Measurements from ENCODE around the gene KLRC3. TPM values are rescaled to one million over a fixed set of nuclear protein-coding genes. Genes with fewer than 3 reads are reported as not detected.

Gene KLRC3
- total RNA-seq, 4 donors from 2014 or later, result 1.5 TPM; not detected in 3

GRCh38 chr12:10363658-10363913 lies 56.8 kb downstream of the KLRC3 start:
- H3K4me3 ChIP-seq, result peak overlapping the region; percentile 44 to 70 (median 59)
- 31 to 39% methylated on average over 4 to 5 of the region's 5 CpGs for WGBS, 2 donors
- H3K4me1 ChIP-seq, result peaks cover 9 to 67% (median 19%) of the 10 kb centered on the region in 3 donors

GRCh38 chr12:10362828-10363657 lies 57.4 kb downstream of the KLRC3 start:
- Histone ChIP-seq H3K27ac (peak overlapping the region; percentile 90 to 97 (median 94)), H3K27me3 (no peaks in the 10 kb centered on the region), H3K36me3 (no peaks in the 10 kb centered on the region), H3K9me3 (no peaks in the 10 kb centered on the region), H3K4me3 (peak overlapping the region in 3 of 4 donors; percentile 12 to 70 (median 60)), H3K4me1 (peaks cover 9 to 67% (median 19%) of the 10 kb centered on the region in 3 donors)
- WGBS, 2 donors, result 33 to 40% methylated on average over 9 of the region's 9 CpGs
- no peak for DNase-seq
- no peak for TF ChIP-seq POLR2A (IDR thresholded peaks at IDR 0.05)
- no peak for TF ChIP-seq CTCF (IDR thresholded peaks at IDR 0.05)
- intact Hi-C loops (cut with DNase I), result no loop called here

More at GRCh38 chr12:10363658-10363913, 56.8 kb downstream of the KLRC3 start:
- Histone ChIP-seq H3K36me3 (no peaks in the 10 kb centered on the region), H3K9me3 (no peaks in the 10 kb centered on the region), H3K27me3 (no peaks in the 10 kb centered on the region), H3K27ac (peak overlapping the region; percentile 90 to 97 (median 94))
- no peak for TF ChIP-seq CTCF (IDR thresholded peaks at IDR 0.05)
- no peak for TF ChIP-seq POLR2A (IDR thresholded peaks at IDR 0.05)
- no peak for DNase-seq
- intact Hi-C loops (cut with DNase I), result no loop called here

- Histone ChIP-seq H3K9me3 (no peaks in the 10 kb centered on the region), H3K36me3 (no peaks in the 10 kb centered on the region), H3K4me3 (peak overlapping the region in 3 of 4 donors; percentile 9 to 19 (median 12)), H3K27ac (peak overlapping the region; percentile 72 to 97 (median 92)), H3K27me3 (no peaks in the 10 kb centered on the region), H3K4me1 (peaks cover 9 to 67% (median 19%) of the 10 kb centered on the region in 3 donors)
- intact Hi-C loops (cut with DNase I), result no loop called here
- 35 to 60% methylated on average over 3 of the region's 3 CpGs for WGBS, 2 donors
- TF ChIP-seq CTCF (IDR thresholded peaks at IDR 0.05) (no peak), POLR2A (IDR thresholded peaks at IDR 0.05) (no peak)
- DNase-seq, result no peak
These were observed 58.1 kb downstream of the KLRC3 start for GRCh38 chr12:10362325-10362724.

Other genes starting within 250 kb of the KLRC3 start
- gene OLR1, start 248.5 kb downstream of the KLRC3 start, total RNA-seq, result 1 to 10 TPM in 1 of 4 donors, not detected in 3; 2.7 TPM
- not detected for gene TMEM52B, start 241.6 kb downstream of the KLRC3 start, total RNA-seq
- 10 to 100 TPM; 10.3 to 65.2 (median 24.5) TPM for gene GABARAPL1, start 207.7 kb downstream of the KLRC3 start, total RNA-seq
- gene KLRD1, start 112.7 kb downstream of the KLRC3 start, total RNA-seq, result 1 to 10 TPM in 3 of 4 donors, under 1 TPM in 1; 0.92 to 2.3 (median 1.6) TPM
- 10 to 100 TPM in 1 of 4 donors, 1 to 10 TPM in 2, not detected in 1; 1.6 to 10.7 (median 1.9) TPM for gene KLRK1, start 30.6 kb downstream of the KLRC3 start, total RNA-seq
- gene KLRC4, start 10.8 kb downstream of the KLRC3 start, total RNA-seq, result 1 to 10 TPM in 2 of 4 donors, not detected in 2; 1.0 to 4.2 TPM
- 1 to 10 TPM in 1 of 4 donors, under 1 TPM in 2, not detected in 1; 0.35 to 6.3 (median 0.83) TPM for gene KLRC2, start 15.4 kb upstream of the KLRC3 start, total RNA-seq
- 1 to 10 TPM in 2 of 4 donors, not detected in 2; 1.2 to 4.8 TPM for gene KLRC1, start 32.8 kb upstream of the KLRC3 start, total RNA-seq
- gene EIF2S3B, start 85.3 kb upstream of the KLRC3 start, total RNA-seq, result under 1 TPM; 0.18 to 0.50 (median 0.30) TPM
- gene MAGOHB, start 193.0 kb upstream of the KLRC3 start, total RNA-seq, result 10 to 100 TPM in 2 of 4 donors, 1 to 10 TPM in 2; 5.4 to 25.1 (median 9.8) TPM